Renal cortical epithelial cell (primary cell): ENCODE measurements around the gene SIN3A. TPM values are rescaled to one million over a fixed set of nuclear protein-coding genes. Genes with fewer than 3 reads are reported as not detected.
A peak's percentile ranks its signal among the peaks of the same experiment; 100 is the strongest.
"Not testable (repeated sequence)": the region's sequence is repeated elsewhere in the genome, so short reads cannot be mapped to it uniquely, and the experiment has no call there.

Source experiments
- DNase-seq: peaks from one replicate; pipeline ENCODE4 v3.0.0-alpha.2; 2011; ENCODE audit warnings: low read depth
- total RNA-seq: library from RNA; depleted of rRNA; stranded (reverse); fragments of >200 nt; gene quantifications from 2 replicates; pipeline ENCODE4 v1.2.3, GENCODE V29; 2014

Gene SIN3A
- total RNA-seq, 1 donor from 2014 or later = 66.0 TPM

- peak; percentile 87 for DNase-seq
Measured at GRCh38 chr15:75450307-75451201, 936 bp downstream of the SIN3A start.

GRCh38 chr15:75449585-75450306 is 1.7 kb downstream of the SIN3A start:
- DNase-seq = no peak

GRCh38 chr15:75448171-75448570 is 3.3 kb downstream of the SIN3A start:
- DNase-seq = not testable (repeated sequence)

GRCh38 chr15:75446151-75446550 is 5.3 kb downstream of the SIN3A start:
- DNase-seq = no peak

- not testable (repeated sequence) for DNase-seq
Measured at GRCh38 chr15:75445324-75445723, 6.2 kb downstream of the SIN3A start.

- DNase-seq = peak; percentile 19
Measured at GRCh38 chr15:75443972-75444453, 7.5 kb downstream of the SIN3A start.

GRCh38 chr15:75437721-75438120 is 13.8 kb downstream of the SIN3A start:
- DNase-seq = no peak

GRCh38 chr15:75436881-75437280 is 14.6 kb downstream of the SIN3A start:
- DNase-seq = peak; percentile 11

- no peak for DNase-seq
Measured at GRCh38 chr15:75431682-75432081, 19.8 kb downstream of the SIN3A start.

GRCh38 chr15:75431270-75431669 is 20.2 kb downstream of the SIN3A start:
- DNase-seq = no peak

- no peak for DNase-seq
Measured at GRCh38 chr15:75430259-75430658, 21.2 kb downstream of the SIN3A start.

- DNase-seq = no peak
Measured at GRCh38 chr15:75428152-75428551, 23.3 kb downstream of the SIN3A start.

GRCh38 chr15:75425966-75426500 is 25.5 kb downstream of the SIN3A start:
- no peak for DNase-seq

- no peak for DNase-seq
Measured at GRCh38 chr15:75422554-75422953, 28.9 kb downstream of the SIN3A start.

GRCh38 chr15:75420698-75421097 is 30.8 kb downstream of the SIN3A start:
- DNase-seq = peak; percentile 49

GRCh38 chr15:75416584-75416983 is 34.9 kb downstream of the SIN3A start:
- no peak for DNase-seq

- no peak for DNase-seq
Measured at GRCh38 chr15:75410196-75410595, 41.3 kb downstream of the SIN3A start.

- DNase-seq = no peak
Measured at GRCh38 chr15:75407083-75407482, 44.4 kb downstream of the SIN3A start.

- DNase-seq = no peak
Measured at GRCh38 chr15:75403892-75404291, 47.6 kb downstream of the SIN3A start.

- DNase-seq = no peak
Measured at GRCh38 chr15:75397494-75397893, 54.0 kb downstream of the SIN3A start.

- DNase-seq = no peak
Measured at GRCh38 chr15:75389791-75390382, 61.6 kb downstream of the SIN3A start.

- DNase-seq = not testable (repeated sequence)
Measured at GRCh38 chr15:75383986-75384385, 67.5 kb downstream of the SIN3A start.
